HL-60/S4 (cell line): ENCODE data around the gene PAWR.
"Not testable (repeated sequence)": the region's sequence is repeated elsewhere in the genome, so short reads cannot be mapped to it uniquely, and the experiment has no call there.

Experiments used
- in situ Hi-C: fragments of 300-500 bp; cut with MboI; formaldehyde crosslinking; loops from 2 replicates; pipeline ENCODE4 v1.14.3; 2022; ENCODE audit warnings: low sequenced_read_pairs

The PAWR gene

DNA sequence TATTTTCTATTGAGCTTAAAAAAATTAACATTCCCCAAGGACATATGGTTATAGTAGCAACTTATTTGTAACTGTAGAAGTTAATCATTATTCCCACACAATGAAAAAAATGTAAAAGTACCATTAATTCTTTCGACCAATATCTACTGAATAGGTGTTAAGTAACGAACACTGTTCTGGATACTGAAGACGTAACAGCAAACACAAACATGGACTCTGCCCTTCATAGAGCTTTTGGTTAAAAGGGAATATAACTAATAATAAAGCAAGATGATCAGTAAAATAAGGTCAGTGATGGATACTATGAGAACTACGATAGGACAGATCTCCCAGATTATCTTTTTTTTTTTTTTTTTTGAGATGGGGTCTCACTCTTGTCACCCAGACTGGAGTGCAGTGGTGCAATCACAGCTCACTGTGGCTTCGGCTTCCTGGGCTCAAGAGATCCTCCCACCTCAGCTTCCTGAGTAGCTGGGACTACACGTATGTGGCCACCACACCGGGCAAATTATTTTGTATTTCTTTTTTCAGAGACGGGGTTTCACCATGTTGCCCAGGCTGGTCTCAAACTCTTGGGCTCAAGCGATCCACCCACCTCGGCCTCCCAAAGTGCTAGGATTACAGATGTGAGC lies 93.9 kb downstream of the PAWR start:
- in situ Hi-C loops = no loop called here

DNA sequence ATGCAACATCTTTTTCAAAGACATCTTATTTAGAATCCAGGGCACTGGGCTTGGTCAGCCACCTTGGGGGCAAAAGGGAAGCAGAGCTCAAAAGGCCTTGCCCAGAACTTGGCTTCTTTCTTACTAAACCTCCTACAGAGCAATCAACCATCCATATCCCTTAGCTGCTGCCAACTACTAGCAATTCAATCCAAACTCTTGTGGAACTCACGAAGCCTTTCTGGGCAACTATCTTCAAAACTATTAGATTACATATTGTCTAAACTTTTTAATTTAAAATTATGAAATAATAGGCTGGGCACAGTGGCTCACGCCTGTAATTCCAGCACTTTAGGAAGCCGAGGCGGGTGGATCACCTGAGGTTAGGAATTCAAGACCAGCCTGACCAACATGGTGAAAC lies 95.5 kb downstream of the PAWR start:
- in situ Hi-C loops = no loop called here

DNA sequence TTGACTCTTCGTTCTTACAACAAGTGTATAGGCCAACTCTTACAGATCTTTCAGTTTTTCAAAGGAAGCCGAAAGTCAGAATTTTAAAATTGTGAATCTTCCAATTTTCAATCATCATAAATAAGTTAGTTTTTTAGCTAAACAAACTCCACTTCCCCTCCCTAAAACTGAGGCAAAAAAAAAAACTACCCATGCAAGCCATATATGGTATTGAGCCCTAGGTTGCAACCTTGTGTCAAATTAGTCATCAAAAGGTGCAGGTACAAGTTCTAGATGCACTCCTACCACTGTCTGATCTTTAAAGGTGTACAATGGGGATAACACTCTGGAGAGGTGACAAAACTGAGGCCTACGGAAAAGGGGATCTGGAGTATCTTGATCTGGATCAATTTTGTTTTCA lies 97.9 kb downstream of the PAWR start:
- in situ Hi-C loops = no loop called here

DNA sequence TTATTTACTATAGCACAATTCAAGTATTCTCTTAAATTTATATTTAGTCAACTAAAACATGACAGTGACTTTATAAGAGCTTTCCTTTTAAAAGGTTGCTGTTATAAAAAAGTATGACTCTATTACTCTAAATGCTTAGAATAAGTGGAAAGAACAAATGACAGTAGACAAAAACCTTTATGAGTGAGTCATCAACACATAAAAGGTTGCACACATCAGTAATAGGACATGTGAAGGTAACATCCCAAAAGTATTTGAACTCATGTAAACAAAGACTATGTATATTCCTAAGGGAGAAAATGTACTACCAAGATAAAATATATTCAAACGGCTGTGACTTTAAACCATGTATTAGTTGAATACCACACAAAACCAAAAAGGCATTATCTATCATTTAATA lies 98.8 kb downstream of the PAWR start:
- in situ Hi-C loops = no loop called here

DNA sequence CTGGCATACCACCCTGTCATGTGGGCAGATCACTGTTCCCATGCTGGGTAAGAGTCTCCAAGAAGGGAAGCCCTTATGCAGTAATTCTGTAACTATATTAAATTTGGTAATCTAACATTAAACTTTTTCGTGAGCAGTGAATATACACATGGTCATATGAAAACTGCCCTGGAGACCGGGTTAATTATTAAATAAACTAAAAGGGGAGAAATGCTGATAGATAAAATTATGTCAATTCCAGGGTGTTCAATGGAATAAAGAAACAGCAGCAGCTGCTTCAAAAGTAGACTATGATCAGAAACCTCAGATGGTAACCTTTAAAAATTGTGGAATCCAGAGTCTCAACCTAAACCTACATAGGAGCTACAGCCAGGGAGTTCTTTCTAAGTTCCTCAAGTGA lies 100.0 kb downstream of the PAWR start:
- in situ Hi-C loops = no loop called here

DNA sequence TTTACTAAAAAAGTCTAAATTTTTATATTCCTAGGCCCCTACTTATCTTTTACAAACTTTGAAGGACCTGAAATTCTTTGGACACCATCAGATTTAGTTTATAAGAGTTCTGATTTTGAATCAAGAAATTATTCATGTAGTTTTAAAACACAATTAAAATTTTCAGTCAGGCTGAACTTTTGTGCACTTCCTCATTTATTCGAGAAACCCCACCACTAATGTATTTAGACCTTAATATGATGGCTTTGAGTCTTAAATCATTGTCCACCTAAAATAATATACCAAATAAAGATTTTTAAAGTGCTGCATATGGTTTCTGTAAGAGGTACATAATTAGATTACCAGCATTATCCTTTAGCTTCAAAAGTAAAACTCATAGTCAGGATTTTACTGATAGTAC lies 103.4 kb downstream of the PAWR start:
- in situ Hi-C loops = no loop called here

DNA sequence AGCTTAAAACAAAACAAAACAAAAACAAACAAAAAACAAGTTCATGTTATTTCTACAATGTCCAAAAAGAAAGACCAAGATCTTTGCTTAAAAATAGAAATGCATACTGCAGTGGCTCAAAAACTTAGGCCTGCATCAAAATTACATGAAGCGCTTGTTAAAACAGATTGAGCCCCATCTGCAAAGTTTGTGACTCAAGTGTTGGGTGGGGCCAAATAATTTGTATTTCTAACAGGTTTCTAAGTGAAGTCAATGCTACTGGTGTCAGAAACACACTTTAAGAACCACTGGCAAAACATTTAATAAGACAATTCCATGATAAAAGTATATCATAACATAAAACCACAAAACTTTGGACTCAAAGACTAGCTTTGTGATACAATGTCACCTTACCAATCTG lies 105.6 kb downstream of the PAWR start:
- in situ Hi-C loops = no loop called here

DNA sequence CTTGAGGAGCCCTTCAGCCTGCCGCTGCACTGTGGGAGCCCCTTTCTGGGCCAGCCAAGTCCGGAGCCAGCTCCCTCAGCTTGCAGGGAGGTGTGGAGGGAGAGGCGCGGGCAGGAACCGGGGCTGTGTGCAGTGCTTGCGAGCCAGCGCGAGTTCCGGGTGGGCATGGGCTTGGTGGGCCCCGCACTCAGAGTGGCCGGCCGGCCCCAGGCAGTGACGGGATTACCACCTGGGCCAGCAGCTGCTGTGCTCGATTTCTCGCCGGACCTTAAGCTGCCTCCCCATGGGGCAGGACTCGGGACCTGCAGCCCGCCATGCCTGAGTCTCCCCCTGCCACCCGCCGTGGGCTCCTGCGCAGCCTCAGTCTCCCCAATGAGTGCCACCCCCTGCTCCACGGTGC lies 116.9 kb downstream of the PAWR start:
- in situ Hi-C loops = no loop called here

DNA sequence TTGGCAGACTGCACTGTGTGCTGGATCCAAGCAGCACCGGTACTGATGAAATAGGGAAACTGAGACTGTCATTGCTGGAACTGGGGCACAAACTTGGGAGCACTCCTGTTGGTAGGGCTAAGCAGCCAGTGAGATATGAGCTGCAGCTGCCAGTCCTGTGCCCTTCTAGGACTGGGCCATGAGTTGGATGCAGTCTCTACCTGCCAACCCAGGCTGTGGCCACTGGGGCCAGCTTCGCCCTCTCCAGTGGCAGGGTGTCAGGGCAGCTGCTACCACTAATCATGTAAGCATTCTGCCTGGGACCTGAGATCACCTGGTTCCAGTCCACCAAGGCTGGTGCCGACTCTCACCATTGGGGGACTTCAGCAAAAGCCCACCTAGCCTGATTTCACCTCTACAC lies 121.1 kb downstream of the PAWR start:
- in situ Hi-C loops = no loop called here

DNA sequence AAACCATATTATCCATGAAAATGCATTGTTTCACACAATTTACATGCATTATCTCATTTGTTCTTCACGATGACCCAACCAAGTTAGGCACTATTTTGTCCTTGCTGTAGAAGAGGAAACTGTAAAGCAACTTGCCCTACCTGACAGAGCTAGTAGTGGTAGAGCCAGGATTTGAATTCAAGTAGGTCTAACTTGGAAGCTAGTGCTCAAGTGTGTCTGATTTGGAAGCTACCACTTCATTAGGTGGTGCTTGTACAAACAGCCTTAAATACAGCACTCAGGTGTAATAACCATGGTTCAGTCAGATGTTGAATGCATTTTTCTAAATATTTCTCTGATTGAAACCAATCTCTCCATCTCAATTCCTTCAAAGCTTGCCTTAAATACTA lies 123.6 kb downstream of the PAWR start:
- in situ Hi-C loops = no loop called here

DNA sequence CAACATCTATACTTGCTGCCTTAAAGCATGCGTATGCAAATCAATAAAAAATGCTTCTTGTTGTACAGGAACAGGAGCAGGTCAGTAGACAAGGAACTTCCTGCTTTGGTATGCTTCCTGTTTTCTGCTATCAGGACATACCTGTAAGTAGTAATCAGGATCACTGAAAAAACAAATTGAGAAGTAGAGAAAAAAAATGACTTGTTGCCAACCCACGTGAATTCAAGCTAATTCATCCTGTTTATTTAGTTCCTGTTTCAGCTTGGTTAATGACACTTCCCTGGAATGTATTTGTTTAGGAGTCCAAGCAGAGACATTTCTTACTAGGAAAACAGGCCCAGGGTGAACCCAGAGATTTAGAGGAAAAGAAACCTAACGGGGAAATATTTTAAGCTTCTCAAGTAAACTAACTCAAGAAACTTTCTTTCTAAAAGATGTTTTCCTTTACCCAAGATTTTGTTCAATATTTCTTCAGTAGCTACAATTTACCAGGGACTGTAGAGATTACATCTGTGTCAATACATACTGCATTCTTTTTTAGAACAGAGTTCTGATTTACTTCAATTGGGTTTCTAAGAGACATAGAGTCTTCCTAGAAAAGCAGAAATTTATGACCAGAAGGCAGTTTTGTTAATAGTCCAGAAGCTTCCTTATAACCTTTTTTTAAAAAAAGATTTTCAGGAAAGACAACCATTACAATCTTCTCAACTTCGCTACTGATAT lies 124.2 kb downstream of the PAWR start:
- in situ Hi-C loops = no loop called here

DNA sequence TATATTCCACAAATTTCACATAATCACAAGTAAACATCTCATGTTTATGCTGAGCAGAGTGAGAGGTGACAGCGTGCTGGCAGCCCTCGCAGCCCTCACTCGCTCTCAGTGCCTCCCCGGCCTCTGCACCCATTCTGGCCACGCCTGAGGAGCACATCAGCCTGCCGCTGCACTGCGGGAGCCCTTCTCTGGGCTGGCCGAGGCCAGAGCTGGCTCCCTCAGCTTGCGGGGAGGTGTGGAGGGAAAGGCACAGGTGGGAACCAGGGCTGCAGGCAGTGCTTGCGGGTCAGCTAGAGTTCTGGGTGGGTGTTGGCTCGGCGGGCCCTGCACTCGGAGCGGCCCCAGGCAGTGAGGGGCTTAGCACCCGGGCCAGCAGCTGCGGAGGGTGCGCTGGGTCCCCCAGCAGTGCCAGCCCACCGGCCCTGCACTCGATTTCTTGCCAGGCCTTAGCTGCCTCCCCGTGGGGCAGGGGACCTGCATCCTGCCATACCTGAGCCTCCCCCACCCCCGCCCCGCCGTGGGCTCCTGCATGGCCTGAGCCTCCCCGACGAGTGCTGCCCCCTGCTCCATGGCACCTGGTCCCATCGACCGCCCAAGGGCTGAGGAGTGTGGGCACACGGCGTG lies 125.9 kb downstream of the PAWR start:
- in situ Hi-C loops = not testable (repeated sequence)

DNA sequence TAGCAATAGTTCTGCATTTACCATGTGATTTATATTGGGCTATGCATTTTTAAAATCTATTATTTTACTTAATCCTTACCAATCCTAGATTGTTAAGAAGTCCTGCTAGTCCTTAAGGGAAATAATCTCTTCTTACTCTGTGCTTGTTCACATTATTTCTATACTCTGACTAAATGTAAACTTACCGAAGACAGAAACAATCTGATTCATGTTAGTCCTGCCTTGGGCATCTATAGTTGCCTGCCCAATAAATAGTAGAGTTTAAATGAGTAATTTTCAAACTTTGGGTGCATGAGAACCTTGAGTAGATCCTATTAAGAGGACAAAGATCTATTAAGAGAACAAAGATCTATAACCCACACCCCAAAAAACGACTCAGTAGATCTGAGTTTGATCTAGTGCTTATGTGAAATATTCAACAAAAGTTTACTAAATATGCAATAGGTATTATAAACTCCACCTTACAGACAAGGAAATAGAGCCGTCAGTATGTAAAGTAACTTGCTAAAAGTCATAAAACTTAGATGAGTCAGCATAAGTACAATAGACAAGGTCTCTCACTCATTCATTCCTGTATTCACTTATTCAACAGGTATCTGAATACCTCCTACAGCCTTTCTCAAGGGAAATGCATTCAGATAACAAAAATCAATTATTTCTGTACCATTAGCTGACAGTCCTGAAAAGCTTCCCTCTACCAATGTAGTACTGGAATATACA lies 127.6 kb downstream of the PAWR start:
- in situ Hi-C loops = no loop called here

DNA sequence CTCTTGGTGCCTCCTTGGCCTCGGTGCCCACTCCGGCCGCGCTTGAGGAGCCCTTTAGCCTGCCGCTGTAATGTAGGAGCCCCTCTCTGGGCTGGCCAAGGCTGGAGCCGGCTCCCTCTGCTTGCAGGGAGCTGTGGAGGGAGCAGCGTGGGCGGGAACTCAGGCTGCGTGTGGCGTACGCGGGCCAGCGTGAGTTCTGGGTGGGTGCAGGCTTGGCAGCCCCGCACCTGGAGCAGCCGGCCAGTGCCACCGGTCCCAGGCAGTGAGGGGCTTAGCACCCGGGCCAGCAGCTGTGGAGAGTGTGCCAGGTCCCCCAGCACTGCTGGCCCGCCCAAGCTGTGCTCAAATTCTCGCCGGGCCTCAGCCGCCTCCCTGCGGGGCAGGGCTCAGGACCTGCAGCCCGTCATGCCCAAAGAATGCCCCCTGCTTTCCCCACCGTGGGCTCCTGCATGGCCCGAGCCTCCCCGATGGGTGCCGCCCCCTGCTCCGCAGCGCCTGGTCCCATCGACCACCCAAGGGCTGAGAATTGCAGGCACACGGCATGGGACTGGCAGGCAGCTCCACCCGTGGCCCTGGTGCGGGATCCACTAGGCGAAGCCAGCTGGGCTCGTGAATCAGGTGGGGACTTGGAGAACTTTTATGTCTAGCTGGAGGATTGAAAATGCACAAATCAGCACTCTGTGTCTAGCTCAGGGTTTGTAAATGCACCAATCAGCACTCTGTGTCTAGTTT lies 129.2 kb downstream of the PAWR start:
- in situ Hi-C loops = no loop called here

DNA sequence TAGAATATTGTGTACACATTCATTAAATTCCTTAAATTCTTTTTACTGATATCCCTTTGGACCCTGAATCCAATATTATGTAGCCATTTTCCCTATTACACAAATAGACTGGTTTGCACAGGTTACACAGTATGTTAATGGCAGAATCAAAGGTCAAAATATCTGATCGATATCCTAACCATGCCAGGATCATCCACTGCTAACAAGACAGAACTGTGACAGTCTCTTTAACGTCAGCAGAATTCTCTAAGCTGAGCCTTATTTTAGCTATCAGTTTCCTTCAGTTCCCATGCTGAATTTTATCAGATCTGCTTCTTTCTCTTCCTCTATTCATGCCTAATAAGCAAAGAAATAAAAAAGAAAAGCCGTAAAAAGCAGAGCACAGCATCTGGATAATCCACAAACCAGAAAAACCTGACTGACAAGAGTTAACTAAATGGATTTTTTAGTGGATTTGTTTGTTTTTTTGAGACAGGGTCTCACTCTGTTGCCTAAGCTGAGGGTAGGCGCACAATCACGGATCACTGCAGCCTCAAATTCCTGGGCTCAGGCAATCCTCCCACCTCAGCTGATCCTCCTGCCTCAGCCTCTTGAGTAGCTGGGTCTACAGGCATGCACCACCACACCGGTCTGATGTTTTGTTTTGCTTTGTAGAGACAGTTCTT lies 130.4 kb downstream of the PAWR start:
- in situ Hi-C loops = no loop called here

DNA sequence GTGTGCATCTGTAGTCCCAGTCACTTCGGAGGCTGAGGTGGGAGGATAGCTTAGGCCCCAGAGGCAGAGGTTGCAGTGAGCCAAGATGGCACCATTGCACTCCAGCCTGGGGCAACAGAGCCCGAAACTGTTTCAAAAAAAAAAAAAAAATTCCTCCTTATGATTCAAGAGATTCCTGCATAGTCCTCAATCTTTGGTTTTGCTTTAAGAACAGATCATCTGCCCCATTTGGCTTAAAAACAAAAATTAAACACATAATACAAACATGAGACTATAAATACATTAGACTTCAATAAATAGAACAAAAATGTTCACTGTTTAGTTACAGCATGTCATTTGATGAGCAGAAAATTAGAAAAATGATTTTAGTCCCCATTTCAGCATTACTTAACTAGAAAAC lies 131.2 kb downstream of the PAWR start:
- in situ Hi-C loops = no loop called here

DNA sequence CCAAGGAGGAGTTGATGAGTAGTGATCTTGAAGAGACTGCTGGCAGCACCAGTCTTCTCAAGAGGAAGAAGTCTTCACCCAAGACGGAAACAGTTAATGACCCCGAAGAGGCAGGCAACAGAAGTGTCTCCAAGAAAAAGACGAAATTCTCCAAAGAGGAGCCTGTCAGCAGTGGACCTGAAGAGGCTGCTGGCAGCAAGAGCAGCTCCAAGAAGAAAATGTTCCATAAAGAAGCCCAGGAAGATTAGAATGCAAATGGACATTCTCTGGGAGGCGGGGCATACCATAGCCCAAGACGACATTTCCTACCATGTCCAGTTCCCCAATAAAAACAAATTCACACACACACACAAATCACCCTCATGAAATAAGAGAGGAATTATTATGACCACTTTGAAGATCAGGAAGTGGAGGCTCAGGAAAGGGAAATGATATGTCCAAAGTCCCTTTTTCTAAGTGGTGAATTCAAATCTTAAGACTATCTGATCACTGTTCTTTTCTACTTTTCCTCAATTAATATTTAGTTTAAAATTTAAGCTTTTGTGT lies 131.8 kb downstream of the PAWR start:
- in situ Hi-C loops = no loop called here

DNA sequence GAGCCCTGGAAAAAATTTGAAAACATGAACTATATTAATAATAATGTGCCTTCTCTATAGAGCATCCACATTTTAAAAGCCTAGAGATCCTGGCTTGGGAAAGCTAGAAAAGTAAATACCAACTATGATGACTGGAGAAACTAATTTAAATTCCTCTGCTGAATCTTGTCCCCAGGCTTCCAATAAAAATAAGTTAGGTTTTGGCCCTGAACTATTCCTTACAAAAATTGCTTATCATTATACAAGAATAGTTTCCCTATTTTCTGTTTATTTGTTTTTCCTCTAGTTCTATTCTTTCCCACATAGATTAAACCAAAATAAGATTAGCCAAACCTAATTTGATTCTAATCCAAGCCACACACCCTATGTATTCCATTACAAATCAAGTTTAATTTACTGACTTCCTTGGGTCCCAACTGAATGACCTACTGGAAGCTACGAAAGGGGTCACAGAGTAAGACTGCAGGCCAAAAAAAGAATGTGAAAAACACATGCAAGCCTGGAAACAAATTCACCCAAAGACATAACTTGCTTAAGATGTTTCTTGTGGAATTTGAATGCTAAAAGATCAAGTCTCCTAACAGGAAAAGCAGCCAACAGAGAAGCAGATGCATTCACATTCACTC lies 133.0 kb downstream of the PAWR start:
- in situ Hi-C loops = no loop called here

DNA sequence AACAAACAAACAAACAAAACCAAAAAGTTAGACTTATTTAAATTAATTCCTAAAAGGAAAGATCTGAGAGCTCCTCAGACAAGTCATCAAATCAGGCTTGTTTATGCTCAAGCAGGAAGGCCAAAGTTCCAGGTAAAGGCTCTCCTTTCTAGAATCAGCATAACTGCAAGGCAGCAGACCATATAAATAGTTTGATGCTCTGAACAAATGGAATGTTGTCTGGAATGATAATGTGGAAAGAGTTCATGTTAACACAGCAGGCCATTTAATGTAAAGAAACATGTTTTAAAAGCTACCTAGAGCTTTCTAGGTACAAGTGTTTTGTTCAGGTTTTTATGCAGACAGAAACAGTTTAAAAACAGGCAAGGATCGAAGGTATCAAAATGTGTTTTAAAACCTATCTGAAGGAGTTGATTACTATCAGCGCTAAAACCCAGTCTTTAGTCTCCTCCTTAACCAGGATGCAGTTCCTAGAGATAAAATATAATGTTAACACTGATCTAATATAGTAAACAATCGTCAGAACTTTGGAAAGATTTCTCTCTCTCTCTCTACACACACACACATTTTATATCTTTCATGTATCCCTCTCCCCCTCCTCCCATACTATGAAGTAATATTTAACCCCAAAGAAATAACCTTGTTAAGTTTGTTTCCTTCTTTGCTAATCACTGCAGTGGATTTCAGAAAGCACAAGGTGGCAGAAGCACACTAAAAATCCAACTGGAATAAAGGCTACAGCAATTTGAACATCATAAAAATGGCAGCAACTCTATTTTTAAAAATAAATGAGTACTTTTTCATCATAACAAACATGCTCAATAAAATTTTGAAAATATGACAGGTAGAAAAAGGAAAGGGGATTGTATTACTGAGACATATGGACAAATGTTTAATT lies 135.5 kb downstream of the PAWR start:
- in situ Hi-C loops = no loop called here
